T-helper 1 cell treated with Interleukin-12 subunit alpha and Interleukin-12 subunit beta and Interleukin-4 antibody, amounts not matched to agents 30 ng/mL and 1 ng/mL, for 36 hours (primary cell): ENCODE data around the gene SLIT2. TPM values are rescaled to one million over a fixed set of nuclear protein-coding genes. Genes with fewer than 3 reads are reported as not detected.

Source experiments
- intact Hi-C: fragments of 100-400 bp; cut with micrococcal nuclease; formaldehyde crosslinking; loops from one replicate; pipeline ENCODE4 v1.15.1; 2024
- total RNA-seq: library from RNA; stranded (reverse); gene quantifications from 2 replicates; pipeline ENCODE4 v1.2.3, GENCODE V29; 2022

Gene SLIT2, protein sequence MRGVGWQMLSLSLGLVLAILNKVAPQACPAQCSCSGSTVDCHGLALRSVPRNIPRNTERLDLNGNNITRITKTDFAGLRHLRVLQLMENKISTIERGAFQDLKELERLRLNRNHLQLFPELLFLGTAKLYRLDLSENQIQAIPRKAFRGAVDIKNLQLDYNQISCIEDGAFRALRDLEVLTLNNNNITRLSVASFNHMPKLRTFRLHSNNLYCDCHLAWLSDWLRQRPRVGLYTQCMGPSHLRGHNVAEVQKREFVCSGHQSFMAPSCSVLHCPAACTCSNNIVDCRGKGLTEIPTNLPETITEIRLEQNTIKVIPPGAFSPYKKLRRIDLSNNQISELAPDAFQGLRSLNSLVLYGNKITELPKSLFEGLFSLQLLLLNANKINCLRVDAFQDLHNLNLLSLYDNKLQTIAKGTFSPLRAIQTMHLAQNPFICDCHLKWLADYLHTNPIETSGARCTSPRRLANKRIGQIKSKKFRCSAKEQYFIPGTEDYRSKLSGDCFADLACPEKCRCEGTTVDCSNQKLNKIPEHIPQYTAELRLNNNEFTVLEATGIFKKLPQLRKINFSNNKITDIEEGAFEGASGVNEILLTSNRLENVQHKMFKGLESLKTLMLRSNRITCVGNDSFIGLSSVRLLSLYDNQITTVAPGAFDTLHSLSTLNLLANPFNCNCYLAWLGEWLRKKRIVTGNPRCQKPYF (N-terminal part only)
- total RNA-seq = not detected in 2 replicates

DNA sequence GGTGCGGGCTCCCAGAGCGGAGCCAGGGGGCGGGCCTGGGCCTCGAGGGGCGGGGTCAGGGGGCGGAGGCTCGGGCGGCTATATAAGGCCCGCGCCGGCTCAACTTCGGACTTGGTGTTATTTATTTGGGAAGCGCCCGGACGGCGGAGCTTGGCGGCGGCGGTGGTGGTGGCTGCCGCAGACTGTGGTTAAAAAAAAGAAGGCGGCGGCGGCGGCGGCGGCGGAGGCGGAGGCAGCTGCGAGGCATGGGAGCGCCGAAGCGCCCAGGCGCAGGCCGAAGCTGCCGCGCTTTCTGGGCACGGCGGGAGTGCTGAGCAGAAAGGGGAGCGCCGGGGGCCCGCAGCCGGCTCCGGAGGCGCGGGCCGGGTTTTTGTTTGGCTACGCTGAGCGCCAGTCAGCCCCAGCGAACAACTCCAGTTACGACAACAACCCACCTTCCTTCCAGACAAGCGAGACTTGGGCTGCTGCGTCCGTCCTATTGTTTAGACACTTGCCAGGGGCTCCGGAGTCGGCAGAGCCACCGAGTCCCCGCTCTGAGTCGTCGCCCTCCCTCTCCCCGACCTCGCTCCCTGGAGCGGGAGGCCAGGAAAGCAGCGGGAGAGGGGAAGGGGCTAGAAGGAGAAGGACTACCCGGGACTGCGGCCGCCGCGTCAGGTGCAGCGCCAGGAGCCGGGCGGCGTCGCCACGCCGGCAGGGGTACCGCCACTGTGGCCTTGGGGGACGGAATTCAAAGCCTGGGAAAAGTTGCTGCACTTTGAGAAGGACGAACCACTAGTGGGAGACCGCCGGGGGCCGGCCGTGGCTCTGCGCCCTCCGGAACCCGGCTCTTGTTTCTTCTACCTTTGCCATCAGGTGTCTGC lies at the start of gene SLIT2:
SLIT2 (plus strand) TSS at position 110 of the 860 bp plus-strand sequence. CDS start 1,911 bp downstream, outside the sequence.
- intact Hi-C loops = no loop called here

DNA sequence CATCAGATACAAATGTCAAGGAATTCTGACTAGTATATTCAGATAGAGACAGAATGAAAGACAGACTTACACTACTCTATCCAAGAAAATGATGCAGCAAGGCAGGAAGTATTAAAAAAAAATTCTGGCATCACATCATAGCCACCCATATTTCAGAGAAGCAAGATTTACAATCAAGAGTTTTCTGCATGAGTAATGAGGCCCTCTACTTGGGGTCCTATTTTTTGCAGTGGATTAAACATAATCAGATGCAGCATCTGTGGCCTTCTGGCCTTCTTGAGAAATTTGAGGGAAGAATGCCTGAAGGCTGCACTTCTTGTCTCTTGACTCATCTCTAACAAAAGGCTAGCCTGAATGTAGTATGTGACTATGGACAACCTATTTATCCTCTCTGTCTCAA lies 48.2 kb upstream of the SLIT2 start:
- intact Hi-C loops = no loop called here

DNA sequence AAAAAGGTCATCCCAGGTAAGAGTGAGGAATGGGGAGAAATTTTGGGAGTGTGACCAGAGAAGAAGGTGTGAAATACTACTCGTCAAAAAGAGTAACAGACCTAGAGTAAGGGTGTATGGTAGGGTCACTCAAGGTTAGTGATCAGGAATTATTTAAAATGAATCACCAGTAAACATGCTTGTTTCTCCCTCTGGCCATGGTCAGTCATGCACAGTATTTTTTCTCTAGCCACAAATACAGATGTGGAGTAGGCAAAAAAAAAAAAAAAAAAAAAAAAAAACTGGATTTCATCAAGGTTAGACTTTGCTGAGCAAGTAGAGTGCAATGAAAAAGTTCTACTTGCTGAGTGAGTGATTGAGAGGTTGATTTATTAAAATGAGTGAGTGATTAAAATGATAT lies 34.2 kb upstream of the SLIT2 start:
- intact Hi-C loops = no loop called here

DNA sequence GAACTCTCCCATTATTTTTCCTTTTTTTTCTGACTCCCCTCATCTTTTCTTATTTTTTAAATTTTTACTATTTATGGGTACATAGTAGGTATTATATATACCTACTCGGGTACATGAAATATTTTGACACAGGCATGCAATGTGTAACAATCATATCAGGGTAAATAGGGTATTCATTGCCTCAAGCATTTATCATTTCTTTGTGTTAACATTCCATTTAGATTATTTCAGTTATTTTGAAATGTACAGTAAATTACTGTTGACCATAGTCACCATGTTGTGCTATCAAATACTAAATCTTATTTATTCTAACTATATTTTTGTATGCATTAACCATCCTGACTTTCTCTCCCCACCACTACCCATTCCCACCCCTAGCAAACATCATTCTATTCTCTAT lies 33.8 kb upstream of the SLIT2 start:
- intact Hi-C loops = no loop called here

DNA sequence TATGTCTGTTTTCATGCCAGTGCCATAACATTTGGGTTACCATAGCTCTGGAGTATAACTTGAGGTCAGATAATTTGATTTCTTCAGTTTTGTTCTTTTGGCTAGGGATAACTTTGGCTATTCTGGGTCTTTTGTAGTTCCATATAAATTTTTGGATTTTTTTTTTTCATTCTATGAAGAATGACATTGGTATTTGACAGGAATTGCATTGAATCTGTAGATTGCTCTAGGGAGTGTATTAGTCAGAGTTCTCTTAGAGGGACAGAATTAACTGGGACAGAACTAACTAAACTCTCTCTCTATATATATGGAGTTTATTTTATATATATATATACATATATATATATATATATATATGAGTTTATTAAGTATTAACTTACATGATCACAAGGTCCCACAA lies 32.2 kb upstream of the SLIT2 start:
- intact Hi-C loops = no loop called here

DNA sequence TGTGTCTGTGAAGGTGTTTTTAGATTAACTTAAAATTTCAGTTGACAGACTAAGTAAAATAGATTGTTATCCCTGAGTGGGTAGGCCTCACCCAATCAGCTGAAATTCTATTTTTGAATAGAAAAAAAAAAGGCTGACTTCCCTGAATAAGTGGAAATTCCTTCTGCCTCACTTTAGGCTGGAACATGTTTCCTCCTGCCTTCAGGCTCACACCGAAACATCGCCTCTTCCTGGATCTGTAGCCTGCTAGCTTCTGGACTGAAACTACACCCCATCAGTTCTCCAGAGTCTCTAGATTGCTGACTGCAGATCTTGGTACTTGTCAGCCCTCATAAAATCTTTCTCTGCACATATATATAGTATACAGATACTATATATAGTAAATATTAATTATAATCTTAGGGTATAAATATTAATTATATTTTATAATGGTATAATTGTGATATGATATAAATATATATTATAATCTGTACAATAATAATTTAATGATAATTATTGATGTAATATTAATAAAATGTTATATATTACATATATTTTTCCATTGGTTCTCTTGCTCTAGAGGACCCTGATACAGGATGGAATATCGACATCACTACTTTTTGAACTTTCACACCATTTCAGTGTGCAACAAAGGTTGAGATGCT lies 13.7 kb upstream of the SLIT2 start:
- intact Hi-C loops = no loop called here

DNA sequence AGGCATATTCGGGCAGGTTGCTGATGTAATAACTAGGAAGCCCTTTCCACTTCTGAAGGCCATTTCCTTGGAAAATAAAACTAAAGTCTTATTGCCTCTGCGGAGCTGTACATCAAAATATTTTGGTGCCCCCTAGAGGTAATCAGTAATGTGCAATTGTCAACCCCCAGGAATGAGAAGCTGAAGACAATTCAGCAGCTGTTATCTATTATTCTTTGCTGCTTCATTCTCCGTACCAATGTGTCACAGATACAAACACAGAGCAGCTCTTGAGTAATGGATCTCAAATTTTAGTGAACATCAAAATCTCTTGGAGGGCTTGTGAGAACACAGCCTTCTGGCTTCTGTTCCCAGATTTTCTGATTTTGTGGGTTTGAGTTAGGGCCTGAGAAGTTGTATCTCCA lies 3.5 kb upstream of the SLIT2 start:
- intact Hi-C loops = loop anchor here (5.0 kb wide), 1 partner anchor 1561 kb away; no protein-coding TSS in a partner anchor

DNA sequence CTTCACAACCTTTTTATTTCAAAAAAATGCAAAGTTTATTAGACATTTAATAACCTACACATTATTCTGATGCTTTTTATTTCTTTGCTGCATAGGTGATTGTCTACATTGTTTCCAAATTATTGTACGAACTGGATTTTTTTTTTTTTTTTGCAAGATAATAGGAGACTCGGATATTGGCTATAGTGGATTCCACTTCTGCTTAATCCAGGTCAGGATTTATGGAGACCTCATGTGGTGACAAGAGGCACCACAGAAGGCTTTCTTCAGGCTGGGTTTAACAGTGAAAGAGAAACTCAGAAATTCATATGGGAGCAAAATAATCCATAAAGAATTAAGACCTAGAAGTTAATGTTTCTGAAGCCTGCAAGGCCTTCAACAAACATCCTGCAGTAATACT lies 2.4 kb upstream of the SLIT2 start:
- intact Hi-C loops = loop anchor here (5.0 kb wide), 1 partner anchor 1562 kb away; no protein-coding TSS in a partner anchor

DNA sequence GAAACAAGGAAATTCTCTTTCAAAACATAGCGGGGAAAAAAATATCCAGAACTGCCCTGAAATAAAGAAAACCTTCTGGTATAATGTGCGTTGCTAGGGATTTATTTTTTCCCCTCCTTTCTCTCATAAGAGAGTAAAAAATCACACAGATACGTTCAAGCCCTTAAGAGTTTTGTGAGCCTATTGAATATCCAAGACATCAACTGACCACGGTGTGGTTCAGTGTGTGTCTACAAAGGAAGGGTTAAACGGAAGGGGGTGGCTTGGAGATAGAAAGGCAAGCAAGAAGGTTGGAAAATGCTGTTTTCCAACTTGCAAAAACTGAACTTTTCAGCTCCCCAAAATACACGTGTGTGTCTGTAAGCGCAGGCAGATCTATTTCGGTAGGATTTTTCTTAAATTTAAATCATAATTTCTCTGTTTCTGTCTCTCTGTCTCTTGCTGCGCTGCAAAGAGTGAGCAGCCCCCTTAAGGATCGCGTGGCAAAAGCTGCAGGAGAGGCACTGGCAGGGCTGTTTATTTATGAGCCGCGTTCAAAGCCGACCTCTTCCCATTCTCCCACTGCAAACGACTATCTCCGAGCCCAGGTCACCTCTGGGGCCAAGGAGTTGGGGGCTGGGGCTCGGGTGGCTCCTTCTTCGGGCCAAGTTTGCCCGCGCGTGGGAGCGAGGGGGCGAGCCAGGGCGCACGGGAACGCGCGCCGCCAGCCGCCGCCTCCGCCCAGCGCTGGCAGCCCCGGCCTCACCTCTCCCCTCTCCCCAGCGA lies 492 bp upstream of the SLIT2 start:
- intact Hi-C loops = no loop called here

DNA sequence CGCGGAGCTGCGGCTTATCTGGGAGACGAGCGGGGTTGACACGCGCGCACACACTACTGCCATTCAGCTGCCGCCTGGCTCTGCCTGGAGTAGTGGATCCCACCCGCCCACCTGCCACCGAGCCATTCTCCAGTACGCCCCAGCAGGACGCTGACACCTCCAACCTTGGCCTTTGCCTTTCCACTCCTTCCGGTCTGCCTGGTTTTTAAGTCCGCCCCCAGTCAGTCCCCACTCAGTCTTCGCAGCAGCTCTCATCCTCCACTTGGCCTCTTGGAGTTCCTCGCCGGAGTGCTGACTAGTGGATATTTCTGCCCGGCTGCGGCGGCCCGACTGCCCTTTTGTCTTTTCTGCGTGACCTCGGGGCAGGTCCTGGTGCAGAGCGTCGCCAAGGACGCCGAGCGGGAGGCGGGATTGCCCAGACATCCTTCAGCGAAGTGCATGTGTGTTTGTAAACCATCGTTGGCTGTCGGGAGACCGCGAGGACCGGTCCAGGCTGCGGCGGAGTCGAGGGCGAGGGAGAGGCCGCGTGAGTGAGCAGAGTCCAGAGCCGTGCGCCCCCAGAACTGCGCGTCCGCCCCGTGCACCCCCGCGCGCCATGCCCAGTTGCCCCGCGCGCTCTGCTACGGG lies 1.1 kb downstream of the SLIT2 start:
- intact Hi-C loops = no loop called here

DNA sequence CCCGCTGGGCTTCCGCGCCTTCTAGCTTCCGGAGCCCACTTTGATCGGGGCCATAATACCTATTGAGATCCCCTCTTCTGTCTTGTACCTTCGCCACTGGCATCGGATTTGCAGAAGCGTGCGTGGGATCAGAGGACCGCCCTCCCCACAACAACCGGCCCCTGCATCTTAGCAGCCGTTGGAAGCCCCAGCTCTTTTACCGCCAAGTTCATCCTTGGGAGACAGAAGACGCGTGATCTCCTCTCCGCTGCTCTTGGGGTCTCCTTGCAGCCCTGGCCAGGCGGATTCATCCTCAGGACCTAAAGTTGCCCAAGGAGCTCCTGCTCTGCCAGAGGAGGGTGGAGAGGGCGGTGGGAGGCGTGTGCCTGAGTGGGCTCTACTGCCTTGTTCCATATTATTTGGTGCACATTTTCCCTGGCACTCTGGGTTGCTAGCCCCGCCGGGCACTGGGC lies 1.6 kb downstream of the SLIT2 start:
- intact Hi-C loops = no loop called here

DNA sequence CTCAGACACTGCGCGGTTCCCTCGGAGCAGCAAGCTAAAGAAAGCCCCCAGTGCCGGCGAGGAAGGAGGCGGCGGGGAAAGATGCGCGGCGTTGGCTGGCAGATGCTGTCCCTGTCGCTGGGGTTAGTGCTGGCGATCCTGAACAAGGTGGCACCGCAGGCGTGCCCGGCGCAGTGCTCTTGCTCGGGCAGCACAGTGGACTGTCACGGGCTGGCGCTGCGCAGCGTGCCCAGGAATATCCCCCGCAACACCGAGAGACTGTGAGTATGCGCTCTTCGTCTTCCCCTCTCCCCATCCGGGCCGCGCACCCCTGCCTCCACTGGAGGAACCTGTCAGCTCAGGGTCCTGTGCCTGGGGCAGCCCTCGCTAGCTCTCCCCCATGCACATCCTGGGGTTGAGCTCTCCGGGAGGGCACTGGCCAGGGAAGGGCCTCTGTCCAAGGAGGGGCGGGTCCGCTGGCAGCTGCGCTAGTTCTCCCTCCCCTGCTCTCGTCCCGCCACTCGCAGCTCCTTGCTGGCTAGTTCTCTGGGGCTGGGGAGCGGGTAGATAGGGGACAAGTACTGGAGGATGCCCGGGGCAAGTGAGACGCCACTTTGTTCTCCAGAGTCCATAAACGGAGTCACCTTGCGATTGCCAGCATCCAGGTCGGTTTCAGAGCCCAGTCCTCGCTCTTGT lies 2.2 kb downstream of the SLIT2 start:
- intact Hi-C loops = no loop called here

DNA sequence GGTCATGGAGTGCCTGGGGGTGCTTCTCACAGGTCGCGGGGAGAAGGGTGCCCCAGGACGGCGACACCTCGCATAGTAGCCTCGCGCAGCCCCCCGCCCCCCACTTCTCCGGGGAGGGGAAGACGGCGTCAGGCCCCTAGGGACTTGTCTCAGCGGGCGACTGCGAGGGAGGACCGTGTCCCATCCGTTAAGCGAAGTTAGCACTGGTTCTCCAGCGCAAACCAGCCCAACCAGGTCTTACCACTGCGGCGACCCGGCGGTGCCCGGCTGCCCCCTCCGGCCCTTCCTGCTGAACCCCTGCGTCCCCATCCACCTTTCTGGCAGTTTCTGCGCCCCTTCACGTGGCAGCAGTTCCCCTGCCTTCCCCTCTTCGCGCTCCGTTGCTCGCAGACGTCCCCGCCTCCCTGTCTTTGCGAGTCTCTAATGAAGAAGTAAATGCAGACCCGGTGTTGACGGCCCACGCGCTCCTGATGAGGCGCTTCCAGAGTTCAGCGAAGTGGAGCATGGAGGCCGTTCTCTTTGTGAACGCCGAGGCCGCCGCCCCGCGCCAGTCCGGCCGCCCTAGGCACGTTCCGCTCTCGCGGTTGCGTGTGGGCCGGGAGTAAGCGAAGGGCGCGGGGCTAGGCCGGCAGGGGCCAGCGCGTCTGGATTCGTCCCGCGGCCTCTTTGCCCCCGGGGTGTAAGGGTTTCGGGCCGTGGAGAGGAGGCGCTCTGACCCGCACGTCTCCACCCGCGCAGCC lies 3.0 kb downstream of the SLIT2 start:
- intact Hi-C loops = no loop called here

DNA sequence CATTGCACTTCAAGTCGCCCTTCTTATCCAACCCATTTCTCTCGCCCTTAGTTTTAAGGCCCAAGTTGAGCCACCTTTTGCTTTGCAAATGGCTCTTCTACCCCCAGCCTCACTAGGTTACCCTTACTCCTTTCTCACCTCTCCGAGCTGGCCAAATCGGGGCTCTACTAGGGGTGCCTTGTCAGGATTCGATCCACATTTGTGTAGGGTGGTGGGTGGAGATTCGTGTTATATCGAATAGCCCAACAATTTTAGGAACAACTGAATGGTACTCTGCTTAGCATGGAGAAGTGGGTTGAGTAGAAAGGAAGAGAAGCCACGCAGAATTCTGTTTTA lies 3.5 kb downstream of the SLIT2 start:
- intact Hi-C loops = no loop called here

DNA sequence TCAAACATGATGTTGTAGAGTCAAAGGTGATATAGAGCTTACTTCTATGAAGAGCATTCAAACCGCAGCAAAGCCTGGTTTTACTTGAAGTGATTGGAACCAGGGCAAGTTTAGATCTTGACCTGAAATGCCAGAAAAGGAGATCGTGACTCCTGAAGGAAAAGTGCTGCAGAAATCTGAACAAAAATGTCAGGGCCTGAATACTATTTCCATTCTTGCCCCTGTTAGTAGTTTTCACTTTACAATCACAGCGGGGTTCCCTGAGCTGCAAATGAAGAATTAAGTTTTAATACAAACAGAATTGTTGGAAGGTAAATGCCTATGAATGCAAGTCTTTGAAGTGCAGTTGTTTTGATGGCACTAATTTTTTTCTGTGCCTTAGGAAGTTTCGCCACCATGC lies 4.1 kb downstream of the SLIT2 start:
- intact Hi-C loops = no loop called here

DNA sequence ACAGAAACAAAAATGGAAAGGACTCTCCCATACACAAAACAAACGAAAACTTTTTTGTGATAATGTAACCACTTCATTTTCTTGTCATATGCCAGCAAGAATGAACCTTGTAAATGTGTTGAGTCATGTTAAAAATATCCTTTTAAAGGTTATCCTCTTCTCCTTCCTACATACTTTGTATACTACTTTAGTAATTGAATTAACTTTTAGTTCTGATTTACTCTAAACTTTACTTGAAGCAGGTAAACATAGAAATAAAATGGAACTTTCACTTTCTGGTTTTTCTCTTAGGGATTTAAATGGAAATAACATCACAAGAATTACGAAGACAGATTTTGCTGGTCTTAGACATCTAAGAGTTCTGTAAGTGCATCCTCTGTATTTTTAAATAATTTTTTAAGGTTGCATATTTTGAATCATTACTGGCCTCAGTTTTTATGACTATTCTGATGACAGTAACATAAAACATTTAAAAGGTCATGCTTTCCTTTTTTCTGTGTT lies 4.7 kb downstream of the SLIT2 start:
- intact Hi-C loops = no loop called here

DNA sequence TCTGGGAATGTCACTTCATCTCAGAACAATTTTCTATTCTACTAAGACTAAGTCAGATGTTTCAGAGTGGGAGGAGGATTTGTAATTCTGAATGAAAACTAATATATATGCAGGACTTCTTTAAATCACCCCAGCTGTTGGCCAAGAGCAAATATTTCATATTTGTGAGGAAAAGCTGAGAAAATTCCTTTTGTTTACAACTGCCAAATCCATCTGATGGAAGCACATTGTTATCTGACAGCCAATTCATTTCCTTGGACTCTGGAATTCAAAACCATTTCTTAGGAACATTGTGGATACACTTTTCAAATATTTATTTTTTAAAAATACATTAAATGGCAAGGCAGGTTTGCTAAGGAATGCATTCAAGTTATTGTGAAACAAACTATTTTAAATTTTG lies 8.0 kb downstream of the SLIT2 start:
- intact Hi-C loops = no loop called here

DNA sequence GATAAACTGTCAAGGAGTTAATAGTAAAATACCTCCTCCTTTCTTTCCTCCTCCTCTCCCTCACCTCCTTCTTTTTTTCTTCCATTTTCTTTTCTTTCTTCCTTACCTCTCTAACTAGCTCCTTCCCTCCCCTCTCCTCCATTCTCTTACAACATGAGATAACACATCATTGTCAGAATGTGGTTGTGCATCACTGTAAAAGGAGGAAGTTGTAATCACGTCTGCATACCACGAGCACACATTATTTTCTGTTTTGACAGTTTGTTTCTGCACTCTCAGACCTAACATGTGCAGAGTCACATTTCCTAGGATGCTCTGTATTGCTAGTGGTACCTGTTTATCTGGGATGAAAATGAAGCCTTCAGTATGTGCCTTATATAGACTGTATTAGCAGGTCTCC lies 9.1 kb downstream of the SLIT2 start:
- intact Hi-C loops = no loop called here

DNA sequence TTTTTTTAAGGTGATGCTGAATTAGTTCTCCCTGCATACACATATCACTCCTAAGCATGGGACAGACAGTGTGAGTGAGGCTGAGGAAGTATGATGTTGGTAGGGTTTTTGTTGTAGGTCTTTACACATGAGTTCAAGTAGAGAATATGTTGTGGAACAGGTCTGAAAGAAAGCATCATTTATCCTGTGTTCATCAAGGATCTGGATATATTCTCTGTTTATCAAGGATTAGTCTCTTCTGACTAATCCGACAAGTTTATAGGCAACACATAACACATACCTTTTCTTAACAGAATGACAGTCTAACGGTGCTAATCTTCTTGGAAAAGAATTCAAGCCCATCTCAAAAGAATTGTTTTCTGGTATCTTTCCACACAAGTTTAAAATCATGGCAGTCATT lies 10.5 kb downstream of the SLIT2 start:
- intact Hi-C loops = no loop called here
